DND-41 (cell line): Measurements from ENCODE around the gene TBC1D22A.

Experiments used
- ATAC-seq: fragments of 200-7000 bp; cut with Tn5 transposase; 3 replicates; pipeline ENCODE4 v1.9.1; 2021; ENCODE audit warnings: low read depth; ENCODE audit not compliant: insufficient read depth
- DNase-seq: peaks from one replicate; pipeline ENCODE4 v3.0.0-alpha.2; 2020
- H2AFZ ChIP-seq: 2 replicates; pipeline ENCODE4 v1.6.0; 2012; ENCODE audit warnings: low read depth, low read length
- H3K27ac ChIP-seq: 2 replicates; pipeline ENCODE4 v1.5.1; 2012; ENCODE audit warnings: low read length, inconsistent platforms
- H3K27me3 ChIP-seq: fragments of 200-600 bp; sonication (generic); 2 replicates; pipeline ENCODE4 v1.6.0; 2012; ENCODE audit warnings: low read length, mild to moderate bottlenecking, inconsistent platforms; ENCODE audit not compliant: insufficient read depth, poor library complexity
- H3K36me3 ChIP-seq: 2 replicates; pipeline ENCODE4 v1.5.1; 2012; ENCODE audit warnings: low read length, inconsistent platforms; ENCODE audit not compliant: insufficient read depth
- H3K4me1 ChIP-seq: 2 replicates; pipeline ENCODE4 v1.5.1; 2012; ENCODE audit warnings: mild to moderate bottlenecking, low read length; ENCODE audit not compliant: insufficient read depth
- H3K4me2 ChIP-seq: 2 replicates; pipeline ENCODE4 v1.6.0; 2012; ENCODE audit warnings: mild to moderate bottlenecking, moderate library complexity, low read length, inconsistent platforms; ENCODE audit not compliant: insufficient read depth
- H3K4me3 ChIP-seq, 2 experiments: fragments of 200-600 bp in 1 of 2; shearing (Covaris generic) in 1 of 2; 2 replicates each; pipeline ENCODE4 v1.5.1; 2012 to 2016; ENCODE audit warnings: inconsistent platforms in 2 of 2, low read length in 2 of 2, mild to moderate bottlenecking in 2 of 2, low read depth in 1 of 2, moderate library complexity in 1 of 2
- H3K79me2 ChIP-seq: 2 replicates; pipeline ENCODE4 v1.6.0; 2012; ENCODE audit warnings: low read length, inconsistent platforms; ENCODE audit not compliant: insufficient read depth
- H3K9ac ChIP-seq: 2 replicates; pipeline ENCODE4 v1.6.0; 2012; ENCODE audit warnings: low read depth, mild to moderate bottlenecking, inconsistent platforms, low read length, moderate library complexity
- H3K9me3 ChIP-seq: 2 replicates; pipeline ENCODE4 v1.5.1; 2012; ENCODE audit warnings: low read length, moderate library complexity, mild to moderate bottlenecking, inconsistent platforms; ENCODE audit not compliant: insufficient read depth, severe bottlenecking
- H4K20me1 ChIP-seq: 2 replicates; pipeline ENCODE4 v1.6.0; 2012; ENCODE audit warnings: low read length; ENCODE audit not compliant: insufficient read depth
- EZH2 ChIP-seq: IDR thresholded peaks from 3 replicates; pipeline ENCODE4 v1.6.1; 2012; ENCODE audit warnings: borderline replicate concordance, low read depth, mild to moderate bottlenecking, moderate library complexity, low read length, inconsistent platforms; ENCODE audit not compliant: severe bottlenecking
- TF ChIP-seq, protein P1 (sequence below): IDR thresholded peaks from 2 replicates; pipeline ENCODE4 v1.5.1; 2012; ENCODE audit warnings: borderline replicate concordance, low read length, moderate library complexity, mild to moderate bottlenecking; ENCODE audit not compliant: poor library complexity, severe bottlenecking; ENCODE audit errors: extremely low read depth

The TBC1D22A gene

DNA sequence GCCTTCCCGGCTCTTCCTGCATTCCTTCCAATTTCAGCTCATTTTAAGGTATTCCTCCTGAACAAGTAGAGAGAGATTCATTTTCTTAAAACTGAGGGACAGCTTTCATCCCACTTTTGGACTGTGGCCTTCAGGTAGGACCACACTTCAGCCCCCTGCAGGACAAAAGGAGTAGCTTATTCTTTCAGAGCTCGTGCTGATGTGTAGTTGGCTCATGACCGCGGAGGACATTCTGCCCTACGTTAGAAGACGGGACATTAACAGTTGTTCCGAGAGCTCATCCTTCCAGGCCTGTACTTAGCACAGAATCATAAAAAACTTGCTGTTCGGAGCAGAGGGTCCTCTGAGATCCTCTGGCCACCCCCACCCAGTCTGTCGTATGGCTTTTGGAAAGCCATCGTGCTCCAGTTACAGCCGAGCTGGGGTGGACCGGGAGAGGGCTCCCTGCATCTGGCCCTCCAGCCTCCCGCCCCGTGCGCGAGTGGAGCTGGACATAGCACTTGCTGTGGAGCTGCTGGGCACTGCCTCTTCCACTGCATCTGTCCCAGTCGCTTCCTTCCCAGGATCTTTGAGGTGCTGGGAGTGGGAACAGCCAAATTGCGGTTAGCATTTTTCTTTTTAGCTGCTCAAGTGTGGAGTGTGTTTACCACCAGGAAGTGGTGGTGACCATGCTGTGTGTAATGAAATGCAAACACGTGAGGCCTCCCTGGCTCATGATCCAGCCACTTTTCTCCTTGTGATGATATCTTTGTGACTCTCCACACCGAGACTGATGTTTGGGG is 250.3 kb downstream of the TBC1D22A start:
- TF ChIP-seq EZH2, result no peak
- TF ChIP-seq, protein P1, sequence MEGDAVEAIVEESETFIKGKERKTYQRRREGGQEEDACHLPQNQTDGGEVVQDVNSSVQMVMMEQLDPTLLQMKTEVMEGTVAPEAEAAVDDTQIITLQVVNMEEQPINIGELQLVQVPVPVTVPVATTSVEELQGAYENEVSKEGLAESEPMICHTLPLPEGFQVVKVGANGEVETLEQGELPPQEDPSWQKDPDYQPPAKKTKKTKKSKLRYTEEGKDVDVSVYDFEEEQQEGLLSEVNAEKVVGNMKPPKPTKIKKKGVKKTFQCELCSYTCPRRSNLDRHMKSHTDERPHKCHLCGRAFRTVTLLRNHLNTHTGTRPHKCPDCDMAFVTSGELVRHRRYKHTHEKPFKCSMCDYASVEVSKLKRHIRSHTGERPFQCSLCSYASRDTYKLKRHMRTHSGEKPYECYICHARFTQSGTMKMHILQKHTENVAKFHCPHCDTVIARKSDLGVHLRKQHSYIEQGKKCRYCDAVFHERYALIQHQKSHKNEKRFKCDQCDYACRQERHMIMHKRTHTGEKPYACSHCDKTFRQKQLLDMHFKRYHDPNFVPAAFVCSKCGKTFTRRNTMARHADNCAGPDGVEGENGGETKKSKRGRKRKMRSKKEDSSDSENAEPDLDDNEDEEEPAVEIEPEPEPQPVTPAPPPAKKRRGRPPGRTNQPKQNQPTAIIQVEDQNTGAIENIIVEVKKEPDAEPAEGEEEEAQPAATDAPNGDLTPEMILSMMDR, result peak; percentile 12
- Histone ChIP-seq H3K9me3 (no peaks in the 10 kb centered on the region), H3K9ac (no peak overlapping the region), H3K27me3 (no peaks in the 10 kb centered on the region), H3K27ac (no peak overlapping the region), H2AFZ (no peak overlapping the region), H3K36me3 (peaks cover 36% of the 10 kb centered on the region), H4K20me1 (peaks cover 4% of the 10 kb centered on the region; the same call in 1 of the 2 replicates), H3K4me2 (no peak overlapping the region), H3K4me1 (no peaks in the 10 kb centered on the region), H3K4me3 (no peak overlapping the region), H3K79me2 (no peaks in the 10 kb centered on the region)
- ATAC-seq, result no peak
- no peak for DNase-seq

DNA sequence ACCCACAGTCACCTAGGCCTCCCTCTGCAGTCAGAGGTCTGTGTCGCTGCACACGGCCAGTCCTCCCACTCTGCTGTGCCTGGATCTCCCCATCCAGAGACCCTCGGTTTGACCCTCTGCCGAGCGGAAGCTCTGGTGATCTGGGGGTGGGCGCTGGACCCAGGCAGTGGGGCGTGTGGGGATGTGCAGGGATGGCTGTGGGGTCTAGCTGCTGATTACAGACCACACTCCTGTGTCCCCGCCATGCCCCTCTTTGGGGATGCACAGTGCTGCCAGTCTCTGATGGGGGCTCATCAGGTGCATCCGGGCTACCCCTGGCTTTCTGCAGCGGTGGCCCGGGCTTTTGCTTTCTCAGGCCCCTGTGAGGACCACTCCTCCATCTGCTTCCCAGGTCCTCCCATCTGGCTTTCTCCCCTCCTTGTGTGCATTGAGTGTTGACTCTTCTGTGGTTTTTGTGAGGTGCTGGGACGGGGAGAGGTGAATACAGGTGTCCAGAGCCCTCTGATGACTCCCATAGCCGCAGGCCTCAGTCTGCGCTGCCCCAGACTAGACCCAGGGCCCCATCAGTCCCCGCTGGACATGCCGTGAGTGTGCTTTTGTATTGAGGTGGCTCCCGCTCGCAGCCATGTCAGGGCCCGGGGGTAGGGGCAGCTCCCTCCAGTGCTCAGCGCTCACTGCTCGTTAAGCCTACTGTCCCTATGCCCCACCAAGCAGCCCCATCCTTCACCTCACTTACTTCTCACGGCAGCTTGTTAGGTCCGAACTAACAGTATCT is 251.6 kb downstream of the TBC1D22A start:
- no peaks in the 10 kb centered on the region for H3K4me1 ChIP-seq
- no peak overlapping the region for H2AFZ ChIP-seq
- H3K27ac ChIP-seq, result no peak overlapping the region
- peaks cover 4% of the 10 kb centered on the region; the same call in 1 of the 2 replicates for H4K20me1 ChIP-seq
- no peaks in the 10 kb centered on the region for H3K79me2 ChIP-seq
- peaks cover 32% of the 10 kb centered on the region for H3K36me3 ChIP-seq
- no peak overlapping the region for H3K4me3 ChIP-seq
- H3K27me3 ChIP-seq, result no peaks in the 10 kb centered on the region
- H3K9me3 ChIP-seq, result peaks cover 5% of the 10 kb centered on the region
- no peak for ATAC-seq
- H3K4me2 ChIP-seq, result no peak overlapping the region
- DNase-seq, result no peak
- TF ChIP-seq, protein P1, result no peak
- TF ChIP-seq EZH2, result no peak
- no peak overlapping the region for H3K9ac ChIP-seq

DNA sequence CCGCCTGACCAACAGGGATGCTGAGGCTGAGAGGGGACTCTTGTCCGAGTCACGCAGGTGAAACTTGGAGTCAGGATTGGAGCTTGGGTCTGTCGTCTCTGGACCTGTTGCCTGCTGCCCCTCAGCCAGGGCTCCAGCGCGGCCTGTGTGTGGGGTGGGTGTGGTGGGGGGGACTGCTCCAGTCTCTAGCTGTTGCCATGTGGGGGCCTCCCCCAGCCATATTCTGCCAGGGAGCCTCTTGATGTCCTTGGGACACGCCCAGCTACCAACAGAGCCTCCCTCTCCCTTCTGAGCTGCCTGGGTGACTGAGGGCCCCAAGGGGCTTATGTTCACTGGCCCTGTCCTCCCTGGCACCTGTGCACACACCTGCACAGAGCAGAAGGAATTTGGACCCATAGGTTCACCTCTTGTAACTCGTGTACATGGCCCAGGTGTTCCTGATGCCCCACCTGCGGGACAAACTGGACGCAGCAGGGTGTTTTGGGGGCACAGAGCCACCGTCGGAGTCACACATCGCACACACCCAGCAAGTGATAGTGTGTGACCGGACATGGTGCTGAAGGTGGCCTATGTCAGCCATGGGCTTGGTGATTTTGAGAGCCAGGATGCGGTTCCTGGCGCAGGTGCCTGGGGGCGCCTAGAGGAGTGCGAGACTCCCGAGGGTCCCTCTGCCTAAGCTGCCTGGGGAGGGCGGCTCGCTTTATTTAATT is 252.3 kb downstream of the TBC1D22A start:
- no peak for ATAC-seq
- H2AFZ ChIP-seq, result no peak overlapping the region
- no peaks in the 10 kb centered on the region for H3K4me1 ChIP-seq
- H3K36me3 ChIP-seq, result peaks cover 25% of the 10 kb centered on the region
- DNase-seq, result no peak
- H3K79me2 ChIP-seq, result no peaks in the 10 kb centered on the region
- H3K4me3 ChIP-seq, result no peak overlapping the region
- no peak overlapping the region for H3K9ac ChIP-seq
- H3K9me3 ChIP-seq, result peaks cover 9% of the 10 kb centered on the region
- no peak overlapping the region for H3K4me2 ChIP-seq
- H3K27ac ChIP-seq, result no peak overlapping the region
- TF ChIP-seq, protein P1, result no peak
- TF ChIP-seq EZH2, result no peak
- H4K20me1 ChIP-seq, result peaks cover 4% of the 10 kb centered on the region; the same call in 1 of the 2 replicates
- no peaks in the 10 kb centered on the region for H3K27me3 ChIP-seq
